GM12892 (cell line): Measurements from ENCODE around the gene PBOV1.

ENCODE experiments used
- POLR2A ChIP-seq: IDR thresholded peaks from 2 replicates; pipeline ENCODE4 v1.6.1; 2011; ENCODE audit warnings: low read depth, low read length, control low read depth
- POLR2AphosphoS5 ChIP-seq: IDR thresholded peaks from 2 replicates; pipeline ENCODE4 v1.6.1; 2011; ENCODE audit warnings: low read depth, low read length, control low read depth

DNA sequence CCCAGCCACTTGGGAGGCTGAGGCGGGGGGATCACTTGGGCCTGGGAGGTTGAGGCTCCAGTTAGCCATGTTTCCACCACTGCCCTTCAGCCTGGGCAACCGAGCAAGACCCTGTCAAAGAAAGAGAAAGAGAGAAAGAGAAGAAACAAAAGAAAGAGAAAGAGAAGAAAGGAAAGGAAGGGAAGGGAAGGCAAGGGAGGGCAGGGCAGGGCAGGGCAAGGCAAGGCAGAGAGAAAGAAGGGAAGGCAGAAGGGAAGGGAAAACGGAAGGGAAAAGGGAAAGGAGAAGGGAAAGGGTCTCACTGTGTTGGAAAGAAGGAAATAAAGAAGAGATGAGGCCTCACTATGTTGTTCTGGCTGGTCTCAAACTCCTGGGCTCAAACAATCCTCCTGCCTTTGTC is 47.8 kb upstream of the PBOV1 start:
- no peak for TF ChIP-seq POLR2AphosphoS5
- no peak for TF ChIP-seq POLR2A
